ENCODE measurements around the gene FGF14. TPM values are rescaled to one million over a fixed set of nuclear protein-coding genes. Genes with fewer than 3 reads are reported as not detected.

FGF14 gene
- total RNA-seq, 1 donor from 2014 or later, result 0.52 TPM

DNA sequence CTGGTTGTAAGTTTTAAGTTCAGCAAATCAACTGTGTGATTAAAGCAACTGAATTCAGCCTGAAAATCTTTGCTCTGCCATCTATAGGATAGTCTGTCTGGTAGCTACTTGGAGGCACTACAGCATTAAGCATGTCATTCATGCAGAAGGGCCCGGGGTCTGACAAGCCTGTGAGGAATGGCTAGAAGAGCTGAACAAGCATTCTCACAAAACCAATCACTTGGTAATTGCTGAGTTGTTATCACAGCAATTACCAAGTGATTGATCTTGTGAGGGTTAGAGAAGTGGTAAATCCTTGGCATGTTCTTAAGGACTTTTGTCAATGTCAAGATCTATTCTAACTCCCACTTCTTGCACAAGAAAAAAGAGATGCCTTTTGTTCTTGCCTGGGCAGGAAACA is 356.1 kb downstream of the FGF14 start:
- Histone ChIP-seq H3K9ac (ENCODE audit: low read depth in 1 of 3, low read length in 3 of 3) (no peak overlapping the region), H3K9me3 (ENCODE audit: control insufficient read depth in 3 of 3, low read length in 3 of 3) (no peaks in the 10 kb centered on the region), H3K4me3 (ENCODE audit: low read length in 3 of 3) (no peak overlapping the region), H3K4me1 (ENCODE audit: control insufficient read depth in 3 of 3, insufficient read depth in 3 of 3, low read length in 3 of 3) (no peaks in the 10 kb centered on the region), H3K27ac (ENCODE audit: low read depth, low read length) (no peak overlapping the region), H3K27me3 (ENCODE audit: control insufficient read depth in 3 of 3, insufficient read depth in 3 of 3, low read length in 3 of 3) (no peaks in the 10 kb centered on the region), H3K36me3 (ENCODE audit: control insufficient read depth in 3 of 3, insufficient read depth in 3 of 3, low read length in 3 of 3) (no peaks in the 10 kb centered on the region)

DNA sequence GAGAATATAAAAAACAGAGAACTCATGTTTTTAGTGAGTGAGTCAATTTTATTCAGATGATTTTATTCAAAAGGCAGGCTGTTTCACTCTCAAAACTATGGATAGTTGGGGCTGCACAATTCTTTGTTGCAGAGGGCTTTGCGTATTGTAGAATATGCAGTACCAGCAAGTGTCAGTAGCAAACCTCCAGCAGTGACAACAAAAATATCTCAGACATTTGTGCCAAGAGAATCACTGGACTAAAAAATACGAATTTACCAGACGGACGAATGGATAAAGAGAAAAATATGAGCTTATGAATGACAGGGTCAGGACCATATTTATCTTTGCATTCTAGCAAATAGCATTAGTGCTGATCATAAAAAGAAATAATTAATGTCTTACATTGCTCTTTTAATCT is 359.1 kb downstream of the FGF14 start:
- Histone ChIP-seq H3K27me3 (ENCODE audit: control insufficient read depth in 3 of 3, insufficient read depth in 3 of 3, low read length in 3 of 3) (no peaks in the 10 kb centered on the region), H3K9me3 (ENCODE audit: control insufficient read depth in 3 of 3, low read length in 3 of 3) (no peaks in the 10 kb centered on the region), H3K9ac (ENCODE audit: low read depth in 1 of 3, low read length in 3 of 3) (no peak overlapping the region), H3K27ac (ENCODE audit: low read depth, low read length) (no peak overlapping the region), H3K36me3 (ENCODE audit: control insufficient read depth in 3 of 3, insufficient read depth in 3 of 3, low read length in 3 of 3) (no peaks in the 10 kb centered on the region), H3K4me3 (ENCODE audit: low read length in 3 of 3) (no peak overlapping the region), H3K4me1 (ENCODE audit: control insufficient read depth in 3 of 3, insufficient read depth in 3 of 3, low read length in 3 of 3) (no peaks in the 10 kb centered on the region)

DNA sequence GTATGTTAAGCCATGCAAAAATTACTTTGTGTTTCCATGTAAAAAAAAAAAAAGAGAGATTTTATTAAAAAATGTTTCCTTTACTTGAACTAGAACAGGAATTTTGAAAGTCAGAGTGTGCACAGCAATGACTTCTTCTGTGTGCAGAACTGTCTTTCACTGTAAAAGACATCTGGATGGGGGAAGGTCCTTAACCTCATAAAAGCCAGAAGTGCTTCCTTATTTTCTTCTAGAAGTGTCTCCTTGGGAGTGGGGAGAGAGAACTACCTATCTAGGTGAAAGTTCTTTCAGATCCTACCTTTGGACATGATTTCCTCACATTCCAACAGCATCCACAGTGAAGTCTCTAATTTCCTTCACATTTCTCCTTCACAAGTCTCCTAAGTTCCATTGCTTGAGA is 360.3 kb downstream of the FGF14 start:
- no peaks in the 10 kb centered on the region for H3K4me1 ChIP-seq (ENCODE audit: control insufficient read depth in 3 of 3, insufficient read depth in 3 of 3, low read length in 3 of 3)
- no peaks in the 10 kb centered on the region for H3K27me3 ChIP-seq (ENCODE audit: control insufficient read depth in 3 of 3, insufficient read depth in 3 of 3, low read length in 3 of 3)

DNA sequence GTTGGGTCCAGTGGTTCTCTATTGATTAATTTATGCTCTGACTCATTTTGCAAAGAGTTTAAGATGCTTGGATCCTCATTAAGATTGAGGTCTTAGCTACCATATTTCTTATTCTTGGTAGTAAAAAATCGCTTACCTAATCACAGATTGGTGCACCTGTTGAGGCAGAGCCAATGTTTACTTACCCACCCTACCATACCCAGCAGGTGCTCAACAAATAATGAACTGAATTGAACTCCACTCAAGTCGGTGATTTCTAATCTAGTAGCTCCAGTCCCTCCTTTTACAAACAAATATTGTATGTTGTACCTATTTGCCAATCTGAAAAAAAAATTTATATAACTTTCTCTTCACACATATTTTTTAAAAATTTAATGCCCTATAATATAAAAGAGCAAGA is 361.0 kb downstream of the FGF14 start:
- Histone ChIP-seq H3K9ac (ENCODE audit: low read depth in 1 of 3, low read length in 3 of 3) (no peak overlapping the region), H3K36me3 (ENCODE audit: control insufficient read depth in 3 of 3, insufficient read depth in 3 of 3, low read length in 3 of 3) (no peaks in the 10 kb centered on the region), H3K27me3 (ENCODE audit: control insufficient read depth in 3 of 3, insufficient read depth in 3 of 3, low read length in 3 of 3) (no peaks in the 10 kb centered on the region), H3K9me3 (ENCODE audit: control insufficient read depth in 3 of 3, low read length in 3 of 3) (no peaks in the 10 kb centered on the region), H3K27ac (ENCODE audit: low read depth, low read length) (no peak overlapping the region), H3K4me1 (ENCODE audit: control insufficient read depth in 3 of 3, insufficient read depth in 3 of 3, low read length in 3 of 3) (no peaks in the 10 kb centered on the region), H3K4me3 (ENCODE audit: low read length in 3 of 3) (no peak overlapping the region)

More for the DNA sequence above, 360.3 kb downstream of the FGF14 start:
- Histone ChIP-seq H3K27ac (ENCODE audit: low read depth, low read length) (no peak overlapping the region), H3K4me3 (ENCODE audit: low read length in 3 of 3) (no peak overlapping the region), H3K9ac (ENCODE audit: low read depth in 1 of 3, low read length in 3 of 3) (no peak overlapping the region), H3K36me3 (ENCODE audit: control insufficient read depth in 3 of 3, insufficient read depth in 3 of 3, low read length in 3 of 3) (no peaks in the 10 kb centered on the region), H3K9me3 (ENCODE audit: control insufficient read depth in 3 of 3, low read length in 3 of 3) (no peaks in the 10 kb centered on the region)

DNA sequence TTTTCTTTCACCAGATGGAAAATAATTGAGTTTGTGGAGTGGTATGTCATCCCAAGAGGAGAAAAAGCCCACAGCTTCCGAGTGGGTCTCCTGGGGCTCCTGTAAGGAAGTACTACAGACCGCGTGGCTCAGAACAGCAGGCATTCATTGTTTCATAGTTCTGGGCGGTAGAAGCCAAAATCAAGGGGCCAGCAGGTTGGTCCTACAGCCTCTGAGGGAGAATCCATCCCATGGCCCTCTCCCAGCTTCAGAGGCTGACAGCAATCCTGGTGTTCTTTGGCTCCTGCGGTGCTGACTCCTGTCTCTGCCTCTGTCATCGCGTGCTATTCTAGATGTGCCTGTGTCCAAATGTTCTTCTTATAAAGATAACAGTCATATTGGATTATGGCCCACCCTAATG is 362.6 kb downstream of the FGF14 start:
- Histone ChIP-seq H3K27ac (ENCODE audit: low read depth, low read length) (no peak overlapping the region), H3K9me3 (ENCODE audit: control insufficient read depth in 3 of 3, low read length in 3 of 3) (no peaks in the 10 kb centered on the region), H3K9ac (ENCODE audit: low read depth in 1 of 3, low read length in 3 of 3) (no peak overlapping the region), H3K27me3 (ENCODE audit: control insufficient read depth in 3 of 3, insufficient read depth in 3 of 3, low read length in 3 of 3) (no peaks in the 10 kb centered on the region), H3K36me3 (ENCODE audit: control insufficient read depth in 3 of 3, insufficient read depth in 3 of 3, low read length in 3 of 3) (no peaks in the 10 kb centered on the region), H3K4me3 (ENCODE audit: low read length in 3 of 3) (no peak overlapping the region), H3K4me1 (ENCODE audit: control insufficient read depth in 3 of 3, insufficient read depth in 3 of 3, low read length in 3 of 3) (no peaks in the 10 kb centered on the region)

DNA sequence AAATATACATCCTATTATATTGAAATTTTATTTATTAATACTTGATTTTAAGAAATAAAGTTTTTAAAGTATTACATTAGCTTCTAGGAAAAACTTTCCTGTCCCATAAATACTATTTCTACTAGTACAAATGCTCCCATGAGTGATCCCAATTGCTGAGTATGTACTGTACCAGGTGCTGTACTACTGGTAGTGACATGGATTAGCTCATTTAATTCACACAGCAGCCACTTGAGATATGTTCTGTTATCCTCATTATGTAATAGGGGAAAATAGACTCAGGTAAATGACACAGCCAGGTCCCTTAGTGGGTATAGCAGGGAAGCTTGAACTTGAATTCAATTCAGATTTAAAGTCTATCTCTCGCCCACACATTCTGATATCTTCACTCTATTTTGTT is 363.1 kb downstream of the FGF14 start:
- H3K9ac ChIP-seq (ENCODE audit: low read depth in 1 of 3, low read length in 3 of 3), result no peak overlapping the region
- H3K4me1 ChIP-seq (ENCODE audit: control insufficient read depth in 3 of 3, insufficient read depth in 3 of 3, low read length in 3 of 3), result no peaks in the 10 kb centered on the region
- no peaks in the 10 kb centered on the region for H3K9me3 ChIP-seq (ENCODE audit: control insufficient read depth in 3 of 3, low read length in 3 of 3)
- H3K36me3 ChIP-seq (ENCODE audit: control insufficient read depth in 3 of 3, insufficient read depth in 3 of 3, low read length in 3 of 3), result no peaks in the 10 kb centered on the region
- no peak overlapping the region for H3K4me3 ChIP-seq (ENCODE audit: low read length in 3 of 3)
- H3K27ac ChIP-seq (ENCODE audit: low read depth, low read length), result no peak overlapping the region
- H3K27me3 ChIP-seq (ENCODE audit: control insufficient read depth in 3 of 3, insufficient read depth in 3 of 3, low read length in 3 of 3), result no peaks in the 10 kb centered on the region

DNA sequence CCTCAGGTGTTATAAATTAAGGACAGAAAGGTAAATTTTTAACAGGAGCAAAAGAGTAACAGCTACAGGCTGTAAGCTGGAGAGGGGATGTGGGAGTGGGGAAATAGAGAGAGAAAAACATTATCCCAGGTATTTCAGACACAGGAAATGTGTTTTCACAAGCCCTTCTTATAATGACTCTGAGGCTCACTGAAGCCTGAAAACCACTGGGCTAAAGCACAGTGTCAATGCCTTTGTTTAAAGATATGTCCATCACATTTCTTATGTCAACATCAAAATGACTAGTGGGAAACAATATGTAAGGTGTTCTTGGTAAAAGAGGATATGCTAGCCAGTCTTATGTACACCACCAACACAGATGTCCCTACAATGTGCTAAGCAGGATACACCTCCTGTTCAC is 365.9 kb downstream of the FGF14 start:
- Histone ChIP-seq H3K9ac (ENCODE audit: low read depth in 1 of 3, low read length in 3 of 3) (no peak overlapping the region), H3K4me1 (ENCODE audit: control insufficient read depth in 3 of 3, insufficient read depth in 3 of 3, low read length in 3 of 3) (no peaks in the 10 kb centered on the region), H3K27me3 (ENCODE audit: control insufficient read depth in 3 of 3, insufficient read depth in 3 of 3, low read length in 3 of 3) (no peaks in the 10 kb centered on the region), H3K9me3 (ENCODE audit: control insufficient read depth in 3 of 3, low read length in 3 of 3) (no peaks in the 10 kb centered on the region), H3K36me3 (ENCODE audit: control insufficient read depth in 3 of 3, insufficient read depth in 3 of 3, low read length in 3 of 3) (no peaks in the 10 kb centered on the region), H3K4me3 (ENCODE audit: low read length in 3 of 3) (no peak overlapping the region), H3K27ac (ENCODE audit: low read depth, low read length) (no peak overlapping the region)

DNA sequence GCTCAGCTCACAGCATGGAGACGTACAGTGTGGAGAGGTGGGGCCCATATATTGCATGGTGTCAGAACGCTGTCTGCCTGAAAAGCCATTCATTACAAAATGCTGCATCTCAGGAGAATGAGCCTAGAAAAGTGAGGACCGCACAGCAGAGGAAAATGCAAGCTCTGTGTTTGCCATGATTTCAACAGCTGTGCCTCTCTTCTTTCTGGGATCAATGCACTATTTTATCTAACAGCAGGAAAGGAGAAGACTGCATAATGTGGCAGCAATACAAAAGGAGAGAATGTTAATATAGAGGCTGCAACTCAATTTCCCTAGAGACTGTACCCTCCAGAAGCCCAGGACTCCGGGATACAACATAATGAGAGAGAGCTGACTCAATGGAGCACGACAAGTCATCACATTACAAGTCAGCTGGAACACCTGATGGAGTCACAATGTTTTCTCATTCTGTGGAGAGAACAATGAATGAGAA is 368.0 kb downstream of the FGF14 start:
- no peaks in the 10 kb centered on the region for H3K36me3 ChIP-seq (ENCODE audit: control insufficient read depth in 3 of 3, insufficient read depth in 3 of 3, low read length in 3 of 3)
- H3K4me3 ChIP-seq (ENCODE audit: low read length in 3 of 3), result no peak overlapping the region
- no peaks in the 10 kb centered on the region for H3K9me3 ChIP-seq (ENCODE audit: control insufficient read depth in 3 of 3, low read length in 3 of 3)
- H3K27ac ChIP-seq (ENCODE audit: low read depth, low read length), result no peak overlapping the region
- no peak overlapping the region for H3K9ac ChIP-seq (ENCODE audit: low read depth in 1 of 3, low read length in 3 of 3)
- no peaks in the 10 kb centered on the region for H3K27me3 ChIP-seq (ENCODE audit: control insufficient read depth in 3 of 3, insufficient read depth in 3 of 3, low read length in 3 of 3)
- no peaks in the 10 kb centered on the region for H3K4me1 ChIP-seq (ENCODE audit: control insufficient read depth in 3 of 3, insufficient read depth in 3 of 3, low read length in 3 of 3)

DNA sequence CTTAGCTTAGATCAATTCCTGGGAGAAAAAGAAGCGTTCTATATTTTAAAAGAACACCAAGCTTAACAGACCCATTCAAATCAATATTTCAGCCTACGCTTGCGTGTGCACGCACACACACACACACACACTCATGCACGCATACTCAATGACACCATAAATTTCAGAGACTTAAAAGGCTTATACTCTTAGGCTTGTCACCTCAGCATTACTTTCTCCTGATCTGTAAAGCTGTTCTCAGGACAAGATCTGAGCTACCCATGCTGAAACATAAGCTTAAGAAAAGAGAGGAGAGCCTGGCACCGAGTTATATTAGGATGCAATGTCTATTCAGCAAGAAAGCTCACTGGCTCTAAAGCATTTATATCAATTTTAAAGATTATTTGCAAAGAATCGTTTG is 368.5 kb downstream of the FGF14 start:
- H3K9me3 ChIP-seq (ENCODE audit: control insufficient read depth in 3 of 3, low read length in 3 of 3), result no peaks in the 10 kb centered on the region
- H3K4me1 ChIP-seq (ENCODE audit: control insufficient read depth in 3 of 3, insufficient read depth in 3 of 3, low read length in 3 of 3), result no peaks in the 10 kb centered on the region
- H3K27me3 ChIP-seq (ENCODE audit: control insufficient read depth in 3 of 3, insufficient read depth in 3 of 3, low read length in 3 of 3), result no peaks in the 10 kb centered on the region

DNA sequence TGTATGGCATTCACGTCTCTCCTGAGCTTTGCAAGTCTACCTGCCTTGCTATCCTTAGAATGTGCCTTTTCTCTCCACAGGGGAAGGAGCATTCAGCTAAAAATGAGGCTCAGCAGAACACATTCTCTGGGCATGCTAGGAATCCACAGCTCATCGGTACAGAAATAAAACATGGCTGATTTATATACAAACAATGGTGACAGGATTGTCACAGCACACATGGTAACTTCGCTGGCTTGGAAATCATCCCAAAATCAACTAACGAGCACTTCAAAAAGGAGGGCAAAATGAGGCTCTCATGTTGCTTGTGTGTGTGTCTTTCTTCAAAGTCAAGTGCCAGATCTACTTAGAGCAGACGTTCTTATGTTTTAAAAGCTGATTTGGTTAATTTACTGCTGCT is 373.0 kb downstream of the FGF14 start:
- Histone ChIP-seq H3K4me3 (ENCODE audit: low read length in 3 of 3) (no peak overlapping the region), H3K27ac (ENCODE audit: low read depth, low read length) (no peak overlapping the region), H3K27me3 (ENCODE audit: control insufficient read depth in 3 of 3, insufficient read depth in 3 of 3, low read length in 3 of 3) (no peaks in the 10 kb centered on the region), H3K9me3 (ENCODE audit: control insufficient read depth in 3 of 3, low read length in 3 of 3) (no peaks in the 10 kb centered on the region), H3K4me1 (ENCODE audit: control insufficient read depth in 3 of 3, insufficient read depth in 3 of 3, low read length in 3 of 3) (no peaks in the 10 kb centered on the region), H3K36me3 (ENCODE audit: control insufficient read depth in 3 of 3, insufficient read depth in 3 of 3, low read length in 3 of 3) (no peaks in the 10 kb centered on the region), H3K9ac (ENCODE audit: low read depth in 1 of 3, low read length in 3 of 3) (no peak overlapping the region)

More for the DNA sequence above, 368.5 kb downstream of the FGF14 start:
- no peaks in the 10 kb centered on the region for H3K36me3 ChIP-seq (ENCODE audit: control insufficient read depth in 3 of 3, insufficient read depth in 3 of 3, low read length in 3 of 3)
- H3K9ac ChIP-seq (ENCODE audit: low read depth in 1 of 3, low read length in 3 of 3), result no peak overlapping the region
- H3K27ac ChIP-seq (ENCODE audit: low read depth, low read length), result no peak overlapping the region
- H3K4me3 ChIP-seq (ENCODE audit: low read length in 3 of 3), result no peak overlapping the region

DNA sequence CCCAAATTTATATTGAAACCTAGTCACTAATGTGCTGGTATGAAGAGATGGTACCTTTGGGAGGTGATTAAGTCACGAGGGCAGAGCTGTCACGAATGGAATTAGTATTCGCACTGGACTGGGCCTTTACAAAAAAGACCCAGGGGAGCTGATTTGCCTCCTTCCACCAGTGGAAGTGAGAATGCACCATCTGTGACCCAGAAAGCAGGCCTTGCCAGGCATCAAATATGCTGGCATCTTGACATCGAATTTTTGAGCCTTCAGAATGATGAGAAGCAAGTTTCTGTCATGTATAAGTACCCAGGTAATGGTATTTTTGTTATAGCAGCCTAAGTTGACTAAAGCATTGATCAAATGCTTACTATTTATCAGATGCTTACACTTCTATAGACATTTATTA is 373.6 kb downstream of the FGF14 start:
- Histone ChIP-seq H3K4me3 (ENCODE audit: low read length in 3 of 3) (no peak overlapping the region), H3K9ac (ENCODE audit: low read depth in 1 of 3, low read length in 3 of 3) (no peak overlapping the region), H3K27me3 (ENCODE audit: control insufficient read depth in 3 of 3, insufficient read depth in 3 of 3, low read length in 3 of 3) (no peaks in the 10 kb centered on the region), H3K36me3 (ENCODE audit: control insufficient read depth in 3 of 3, insufficient read depth in 3 of 3, low read length in 3 of 3) (no peaks in the 10 kb centered on the region), H3K4me1 (ENCODE audit: control insufficient read depth in 3 of 3, insufficient read depth in 3 of 3, low read length in 3 of 3) (no peaks in the 10 kb centered on the region), H3K27ac (ENCODE audit: low read depth, low read length) (no peak overlapping the region), H3K9me3 (ENCODE audit: control insufficient read depth in 3 of 3, low read length in 3 of 3) (no peaks in the 10 kb centered on the region)

All from skeletal muscle tissue (tissue), 4 donors.